GM21447 (cell line): Measurements from ENCODE around the gene CAPN7.

Experiments used
- ATAC-seq: cut with Tn5 transposase; IDR thresholded peaks from one replicate; pipeline ENCODE4 v1.9.1; 2021; ENCODE audit not compliant: unreplicated experiment

Gene CAPN7

DNA sequence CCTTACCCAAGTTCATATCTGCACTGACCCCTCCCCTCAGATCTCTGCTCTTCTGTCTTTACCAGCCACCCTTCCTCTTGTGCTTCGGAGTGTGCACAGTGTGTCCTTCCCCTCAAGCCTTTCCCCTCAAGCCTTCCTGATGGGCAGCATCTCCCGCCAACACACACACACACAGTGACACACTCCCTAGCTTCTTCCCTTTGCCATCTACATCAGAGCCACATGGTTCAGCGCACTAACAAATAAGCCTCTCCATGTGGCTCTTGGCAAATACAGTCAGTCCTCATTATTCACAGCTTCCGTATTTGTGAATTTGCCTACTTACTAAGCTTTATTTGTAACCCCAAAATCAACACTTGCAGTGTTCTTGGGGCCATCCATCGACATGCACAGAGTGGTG, 88.9 kb downstream of the CAPN7 start:
- no peak for ATAC-seq

DNA sequence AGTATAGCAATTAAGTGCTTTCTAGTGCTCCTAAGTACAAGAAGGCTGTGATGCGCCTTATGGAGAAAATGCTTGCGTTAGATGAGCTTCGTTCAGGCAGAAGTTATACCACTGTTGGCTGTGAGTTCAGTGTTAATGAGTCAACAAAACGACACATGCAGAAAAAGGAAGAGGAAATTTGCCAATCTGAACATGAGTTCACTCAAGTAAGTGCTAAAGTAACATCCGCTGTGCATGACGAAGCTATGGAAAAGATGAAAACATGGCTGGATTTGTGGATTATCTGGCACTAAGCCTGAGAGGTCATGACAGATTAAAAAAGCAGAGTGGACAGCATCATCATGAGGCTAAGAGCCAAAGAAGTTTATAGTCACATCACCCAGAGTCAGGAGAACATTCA, 89.5 kb downstream of the CAPN7 start:
- ATAC-seq: no peak

GRCh38 chr3:15297608-15298350, 91.7 kb downstream of the CAPN7 start:
- no peak for ATAC-seq

DNA sequence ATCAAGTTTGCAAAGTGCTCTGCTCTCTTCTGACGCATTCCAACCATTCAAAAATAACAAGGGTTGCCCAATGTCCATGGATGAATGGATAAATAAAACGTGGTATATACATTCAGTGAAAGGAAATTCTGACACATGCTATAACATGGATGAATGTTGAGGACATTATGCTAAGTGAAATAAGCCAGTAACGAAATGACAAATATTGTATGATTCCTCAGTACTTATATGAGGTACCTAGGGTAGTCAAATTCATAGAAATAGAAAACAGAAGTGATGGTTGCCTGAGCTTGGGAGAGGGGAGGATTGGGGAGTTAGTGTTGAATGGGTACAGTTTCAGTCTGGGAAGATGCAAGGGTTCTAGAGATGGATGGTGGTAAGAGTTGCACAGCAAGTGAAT, 92.5 kb downstream of the CAPN7 start:
- no peak for ATAC-seq

- ATAC-seq: no peak
These were observed 93.0 kb downstream of the CAPN7 start for GRCh38 chr3:15299036-15299435.

DNA sequence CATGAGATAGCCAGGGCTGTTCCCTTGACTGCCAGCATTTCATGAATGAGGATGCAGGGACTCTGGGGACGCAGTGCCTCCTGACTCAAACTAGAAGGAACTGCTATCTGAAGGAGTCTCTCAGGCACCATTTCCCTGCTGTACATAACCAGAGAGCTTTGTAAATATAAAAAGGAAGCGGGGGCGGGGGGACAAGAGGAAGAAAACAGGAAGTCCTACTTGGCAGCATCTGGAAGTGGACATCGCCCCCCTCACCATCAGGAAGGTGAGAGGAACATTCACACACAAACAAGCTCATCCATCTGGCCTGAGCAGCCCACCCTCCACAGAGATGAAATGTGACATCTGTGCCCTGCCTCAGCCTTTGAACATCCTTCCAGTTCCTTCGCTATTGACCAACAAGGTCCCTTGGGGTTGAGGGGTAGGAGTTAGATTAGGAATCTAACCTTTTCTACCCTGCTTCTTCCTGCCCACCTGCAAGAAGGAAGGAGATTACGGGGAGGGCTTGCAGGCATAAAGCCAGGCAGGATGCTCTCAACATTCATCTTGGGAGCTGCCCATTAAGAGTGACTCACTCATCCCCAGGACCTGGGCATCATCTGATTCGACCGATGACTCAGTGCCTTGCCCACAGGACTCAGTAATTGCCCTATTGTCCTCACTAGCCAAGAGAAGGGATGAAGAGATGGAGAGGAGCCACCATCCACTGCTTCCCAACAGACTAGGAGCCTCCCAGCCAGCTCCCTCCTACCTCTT, 94.5 kb downstream of the CAPN7 start:
- ATAC-seq: no peak

DNA sequence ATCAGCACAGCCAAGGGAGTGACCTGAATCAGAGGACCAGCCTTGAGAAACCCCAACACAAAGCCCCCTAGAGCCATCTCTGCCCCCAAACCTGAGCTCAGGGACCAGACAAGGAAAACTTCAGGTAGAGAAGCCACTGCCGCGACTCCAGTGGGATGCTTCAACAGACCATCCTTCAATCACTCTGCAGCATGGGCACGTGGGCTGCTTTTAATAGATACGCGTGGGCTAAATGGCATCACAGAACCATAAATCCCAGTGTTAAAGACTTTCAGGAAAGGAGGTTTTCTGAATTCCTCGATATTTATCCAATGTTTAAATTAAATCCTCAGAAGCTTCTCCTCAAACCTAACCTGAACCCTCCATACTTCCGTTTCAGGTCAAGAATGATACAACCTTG, 95.7 kb downstream of the CAPN7 start:
- no peak for ATAC-seq
